HepG2 (cell line): ENCODE results near the gene STX10. TPM values are rescaled to one million over a fixed set of nuclear protein-coding genes. Genes with fewer than 3 reads are reported as not detected.

Experiments
- CBX2 ChIP-seq, 2 experiments: fragments of 200-600 bp in 1 of 2; sonication (generic); formaldehyde crosslinking in 1 of 2; IDR thresholded peaks; 2 replicates each; pipeline versions ENCODE4 v1.7.0 to v1.8.1; 2018 to 2022; ENCODE audit warnings: low read depth in 2 of 2, low read length in 1 of 2, mild to moderate bottlenecking in 1 of 2, missing genetic modification reagents in 1 of 2
- HDAC2 ChIP-seq: sonication (generic); formaldehyde crosslinking; IDR thresholded peaks from 2 replicates; pipeline ENCODE4 v1.4.0; 2020; ENCODE audit warnings: missing genetic modification reagents
- MIER3 ChIP-seq: IDR thresholded peaks from 2 replicates; pipeline ENCODE4 v1.6.1; 2016; ENCODE audit warnings: missing compliant biosample characterization, borderline replicate concordance
- MTA1 ChIP-seq: sonication (generic); formaldehyde crosslinking; IDR thresholded peaks from 2 replicates; pipeline ENCODE4 v1.4.0; 2020; ENCODE audit warnings: missing genetic modification reagents, mild to moderate bottlenecking, borderline replicate concordance
- PHB2 ChIP-seq: fragments of 450-650 bp; IDR thresholded peaks from 2 replicates; pipeline ENCODE4 v1.6.1; 2018; ENCODE audit not compliant: partially characterized antibody
- RBAK ChIP-seq: sonication (generic); formaldehyde crosslinking; IDR thresholded peaks from 2 replicates; pipeline ENCODE4 v1.5.1; 2020; ENCODE audit warnings: mild to moderate bottlenecking, missing genetic modification reagents
- REPIN1 ChIP-seq: sonication (generic); formaldehyde crosslinking; IDR thresholded peaks from 2 replicates; pipeline ENCODE4 v1.8.0; 2022; ENCODE audit warnings: missing genetic modification reagents, low read depth, mild to moderate bottlenecking, borderline replicate concordance
- SAFB2 ChIP-seq: sonication (generic); formaldehyde crosslinking; IDR thresholded peaks from 2 replicates; pipeline ENCODE4 v1.5.1; 2020; ENCODE audit warnings: missing genetic modification reagents, low read depth, mild to moderate bottlenecking, borderline replicate concordance
- TMF1 ChIP-seq: sonication (generic); formaldehyde crosslinking; IDR thresholded peaks from 2 replicates; pipeline ENCODE4 v1.8.1; 2022; ENCODE audit warnings: low read depth, missing genetic modification reagents
- ZBTB7B ChIP-seq: sonication (generic); formaldehyde crosslinking; IDR thresholded peaks from 2 replicates; pipeline ENCODE4 v1.4.0; 2020; ENCODE audit warnings: missing genetic modification reagents
- ZEB1 ChIP-seq: IDR thresholded peaks from 2 replicates; pipeline ENCODE4 v1.6.1; 2012; ENCODE audit warnings: mild to moderate bottlenecking, low read depth, inconsistent platforms; ENCODE audit not compliant: insufficient replicate concordance
- ZNF292 ChIP-seq: sonication (generic); formaldehyde crosslinking; IDR thresholded peaks from 2 replicates; pipeline ENCODE4 v1.8.1; 2022; ENCODE audit warnings: mild to moderate bottlenecking, low read depth, missing genetic modification reagents, borderline replicate concordance
- ZNF44 ChIP-seq: sonication (generic); formaldehyde crosslinking; IDR thresholded peaks from 2 replicates; pipeline ENCODE4 v1.5.1; 2020; ENCODE audit warnings: mild to moderate bottlenecking, missing genetic modification reagents
- ZNF7 ChIP-seq: IDR thresholded peaks from 2 replicates; pipeline ENCODE4 v1.6.1; 2016; ENCODE audit warnings: missing biosample characterization, missing genetic modification reagents
- ZNF720 ChIP-seq: sonication (generic); formaldehyde crosslinking; IDR thresholded peaks from 2 replicates; pipeline ENCODE4 v1.4.0; 2020; ENCODE audit warnings: missing genetic modification reagents
- ZNF839 ChIP-seq: sonication (generic); formaldehyde crosslinking; IDR thresholded peaks from 2 replicates; pipeline ENCODE4 v1.4.0; 2020; ENCODE audit warnings: missing genetic modification reagents, mild to moderate bottlenecking, borderline replicate concordance
- ZSCAN29 ChIP-seq: sonication (generic); formaldehyde crosslinking; conservative IDR thresholded peaks from 2 replicates; pipeline ENCODE4 v1.4.0; 2020; ENCODE audit warnings: mild to moderate bottlenecking, missing genetic modification reagents
- polyA plus RNA-seq, 8 experiments: library from polyadenylated mRNA; depleted of rRNA in 3 of 8; stranded (reverse) in 7 of 8; unstranded in 1 of 8; fragments of >200 nt; fragmentation: Illumina TruSeq in 4 of 8; extraction: Trizol in 4 of 8; gene quantifications; 2 replicates each; pipeline versions ENCODE4 v1.2.1 to v1.2.3, GENCODE V29; 2011 to 2016; ENCODE audit warnings: low read depth in 4 of 8, missing spikeins in 1 of 8, mixed read lengths in 1 of 8; ENCODE audit not compliant: insufficient read depth in 1 of 8
- total RNA-seq, 5 experiments: library from RNA; depleted of rRNA; stranded (reverse); fragments of >200 nt; fragmentation: Illumina TruSeq; extraction: Trizol; gene quantifications; 2 replicates each; pipeline ENCODE4 v1.2.3, GENCODE V29; 2016; ENCODE audit warnings: low read depth in 1 of 5
- TF ChIP-seq, protein P1 (sequence below): sonication (generic); formaldehyde crosslinking; IDR thresholded peaks from 2 replicates; pipeline ENCODE4 v1.8.0; 2022; ENCODE audit warnings: missing genetic modification reagents, mild to moderate bottlenecking, moderate library complexity, borderline replicate concordance
- TF ChIP-seq, protein P2 (sequence below): IDR thresholded peaks from 2 replicates; pipeline ENCODE4 v1.6.1; 2016; ENCODE audit warnings: missing biosample characterization, missing genetic modification reagents, low read depth
- TF ChIP-seq, protein P3 (sequence below): sonication (generic); formaldehyde crosslinking; IDR thresholded peaks from 2 replicates; pipeline ENCODE4 v1.8.1; 2023; ENCODE audit warnings: mild to moderate bottlenecking, missing genetic modification reagents
- TF ChIP-seq, protein P4 (sequence below): sonication (generic); formaldehyde crosslinking; IDR thresholded peaks from 2 replicates; pipeline ENCODE4 v1.8.1; 2023; ENCODE audit warnings: mild to moderate bottlenecking, inconsistent platforms, moderate library complexity, missing genetic modification reagents, borderline replicate concordance

The STX10 gene
- total and polyA plus RNA-seq, 2 of the 13 experiments (the other 11 are each of a cell fraction or from before 2014, with no cell fraction given), result 47.9 to 66.4 TPM

DNA sequence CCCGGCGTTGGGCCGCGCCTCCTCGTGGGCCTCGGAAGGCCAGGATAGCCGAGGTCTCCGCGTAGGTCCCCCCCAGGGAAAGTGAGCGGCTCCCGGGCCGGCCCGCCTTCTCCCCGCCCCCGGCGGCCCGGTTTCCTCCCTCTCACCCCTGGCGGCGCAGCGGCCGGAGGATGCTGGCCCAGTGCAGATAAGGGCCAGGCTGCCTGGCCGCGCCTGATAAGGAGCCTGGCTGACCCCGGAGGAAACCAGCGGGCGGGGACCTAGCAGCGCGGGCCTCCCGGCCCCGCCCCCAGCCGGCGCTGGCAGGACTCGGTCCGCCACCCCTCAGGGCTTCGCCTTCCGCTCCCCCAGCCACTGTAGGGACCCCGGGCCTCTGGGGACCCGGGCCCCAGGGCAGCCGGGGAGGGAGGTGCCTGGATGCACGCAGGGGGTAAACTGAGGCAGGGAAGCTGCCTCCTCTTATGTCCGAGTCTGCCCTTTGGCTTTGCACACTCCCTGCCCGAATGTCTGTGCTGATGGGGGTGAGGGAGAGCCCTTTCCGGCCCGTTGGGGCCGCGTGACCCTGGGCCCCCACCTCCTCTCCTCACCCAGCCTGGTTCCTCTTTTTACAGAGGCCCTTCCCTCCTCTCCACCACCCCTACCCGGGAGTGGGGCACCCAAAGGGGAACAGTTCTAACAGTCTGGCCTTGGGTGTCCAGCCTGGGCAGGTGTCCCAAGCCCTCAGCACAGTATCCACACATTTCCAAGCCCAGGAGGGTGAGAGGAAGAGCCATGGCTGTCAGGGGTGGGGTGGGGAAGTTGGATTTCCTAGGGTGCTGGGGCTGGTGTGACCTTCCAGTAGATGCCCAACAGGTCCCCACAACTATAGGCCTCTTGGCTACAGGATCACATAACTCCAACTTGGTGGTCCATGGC, 47.3 kb downstream of the STX10 start, which contains the start of gene LYL1 (continued):
- TF ChIP-seq, protein P1, sequence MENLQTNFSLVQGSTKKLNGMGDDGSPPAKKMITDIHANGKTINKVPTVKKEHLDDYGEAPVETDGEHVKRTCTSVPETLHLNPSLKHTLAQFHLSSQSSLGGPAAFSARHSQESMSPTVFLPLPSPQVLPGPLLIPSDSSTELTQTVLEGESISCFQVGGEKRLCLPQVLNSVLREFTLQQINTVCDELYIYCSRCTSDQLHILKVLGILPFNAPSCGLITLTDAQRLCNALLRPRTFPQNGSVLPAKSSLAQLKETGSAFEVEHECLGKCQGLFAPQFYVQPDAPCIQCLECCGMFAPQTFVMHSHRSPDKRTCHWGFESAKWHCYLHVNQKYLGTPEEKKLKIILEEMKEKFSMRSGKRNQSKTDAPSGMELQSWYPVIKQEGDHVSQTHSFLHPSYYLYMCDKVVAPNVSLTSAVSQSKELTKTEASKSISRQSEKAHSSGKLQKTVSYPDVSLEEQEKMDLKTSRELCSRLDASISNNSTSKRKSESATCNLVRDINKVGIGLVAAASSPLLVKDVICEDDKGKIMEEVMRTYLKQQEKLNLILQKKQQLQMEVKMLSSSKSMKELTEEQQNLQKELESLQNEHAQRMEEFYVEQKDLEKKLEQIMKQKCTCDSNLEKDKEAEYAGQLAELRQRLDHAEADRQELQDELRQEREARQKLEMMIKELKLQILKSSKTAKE, result no peak; the same call in 1 of the 2 replicates
- TF ChIP-seq ZNF44 (CRISPR knock-in tag), result no peak
- no peak for TF ChIP-seq ZNF292 (CRISPR knock-in tag)
- TF ChIP-seq, protein P2, sequence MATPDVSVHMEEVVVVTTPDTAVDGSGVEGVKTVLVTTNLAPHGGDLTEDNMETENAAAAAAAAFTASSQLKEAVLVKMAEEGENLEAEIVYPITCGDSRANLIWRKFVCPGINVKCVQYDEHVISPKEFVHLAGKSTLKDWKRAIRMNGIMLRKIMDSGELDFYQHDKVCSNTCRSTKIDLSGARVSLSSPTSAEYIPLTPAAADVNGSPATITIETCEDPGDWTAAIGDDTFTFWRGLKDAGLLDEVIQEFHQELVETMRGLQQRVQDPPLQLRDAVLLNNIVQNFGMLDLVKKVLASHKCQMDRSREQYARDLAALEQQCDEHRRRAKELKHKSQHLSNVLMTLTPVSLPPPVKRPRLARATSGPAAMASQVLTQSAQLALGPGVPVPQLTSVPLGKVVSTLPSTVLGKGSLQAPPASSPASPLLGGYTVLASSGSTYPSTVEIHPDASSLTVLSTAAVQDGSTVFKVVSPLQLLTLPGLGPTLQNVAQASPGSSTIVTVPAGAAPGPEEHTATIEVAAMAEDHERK, result no peak
- no peak for TF ChIP-seq MTA1 (CRISPR knock-in tag)
- TF ChIP-seq HDAC2 (CRISPR knock-in tag), result peak; percentile 6; the same call in 1 of the 2 replicates
- no peak for TF ChIP-seq ZNF7 (CRISPR knock-in tag)
- TF ChIP-seq, protein P3, sequence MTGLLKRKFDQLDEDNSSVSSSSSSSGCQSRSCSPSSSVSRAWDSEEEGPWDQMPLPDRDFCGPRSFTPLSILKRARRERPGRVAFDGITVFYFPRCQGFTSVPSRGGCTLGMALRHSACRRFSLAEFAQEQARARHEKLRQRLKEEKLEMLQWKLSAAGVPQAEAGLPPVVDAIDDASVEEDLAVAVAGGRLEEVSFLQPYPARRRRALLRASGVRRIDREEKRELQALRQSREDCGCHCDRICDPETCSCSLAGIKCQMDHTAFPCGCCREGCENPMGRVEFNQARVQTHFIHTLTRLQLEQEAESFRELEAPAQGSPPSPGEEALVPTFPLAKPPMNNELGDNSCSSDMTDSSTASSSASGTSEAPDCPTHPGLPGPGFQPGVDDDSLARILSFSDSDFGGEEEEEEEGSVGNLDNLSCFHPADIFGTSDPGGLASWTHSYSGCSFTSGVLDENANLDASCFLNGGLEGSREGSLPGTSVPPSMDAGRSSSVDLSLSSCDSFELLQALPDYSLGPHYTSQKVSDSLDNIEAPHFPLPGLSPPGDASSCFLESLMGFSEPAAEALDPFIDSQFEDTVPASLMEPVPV (CRISPR knock-in tag), result no peak
- TF ChIP-seq PHB2, result no peak
- no peak for TF ChIP-seq CBX2 (IDR thresholded peaks at IDR 0.05; ENCODE audit: low read depth, low read length)
- TF ChIP-seq CBX2 (CRISPR knock-in tag; IDR thresholded peaks at IDR 0.05; ENCODE audit: low read depth), result no peak
- no peak for TF ChIP-seq ZSCAN29 (CRISPR knock-in tag)
- no peak for TF ChIP-seq RBAK
- TF ChIP-seq ZBTB7B (CRISPR knock-in tag), result peak; percentile 46; the same call in 1 of the 2 replicates
- no peak for TF ChIP-seq SAFB2 (CRISPR knock-in tag)
- TF ChIP-seq ZEB1, result no peak
- TF ChIP-seq ZNF720 (CRISPR knock-in tag), result no peak
- no peak for TF ChIP-seq MIER3 (CRISPR knock-in tag)
- peak; percentile 45; the same call in 1 of the 2 replicates for TF ChIP-seq ZNF839 (CRISPR knock-in tag)
- TF ChIP-seq, protein P4, sequence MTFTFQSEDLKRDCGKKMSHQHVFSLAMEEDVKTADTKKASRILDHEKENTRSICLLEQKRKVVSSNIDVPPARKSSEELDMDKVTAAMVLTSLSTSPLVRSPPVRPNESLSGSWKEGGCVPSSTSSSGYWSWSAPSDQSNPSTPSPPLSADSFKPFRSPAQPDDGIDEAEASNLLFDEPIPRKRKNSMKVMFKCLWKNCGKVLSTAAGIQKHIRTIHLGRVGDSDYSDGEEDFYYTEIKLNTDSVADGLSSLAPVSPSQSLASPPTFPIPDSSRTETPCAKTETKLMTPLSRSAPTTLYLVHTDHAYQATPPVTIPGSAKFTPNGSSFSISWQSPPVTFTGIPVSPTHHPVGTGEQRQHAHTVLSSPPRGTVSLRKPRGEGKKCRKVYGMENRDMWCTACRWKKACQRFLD, result no peak
- no peak for TF ChIP-seq TMF1
- TF ChIP-seq REPIN1 (CRISPR knock-in tag), result no peak; the same call in 1 of the 2 replicates
